Spleen (tissue), 7 donors: ENCODE results near the gene TCTN2.

Experiments used
- CTCF ChIP-seq, 11 experiments: fragments of 200-600 bp in 7 of 11; fragments of 450-650 bp in 4 of 11; sonication (generic) in 4 of 11; IDR thresholded peaks in 8 of 11; conservative IDR thresholded peaks in 3 of 11; 1 replicate in 7 of 11; 2 replicates in 4 of 11; pipeline versions ENCODE4 v1.4.0 to v1.8.0; 2016 to 2021; ENCODE audit warnings: antibody characterized with exemption in 11 of 11, inconsistent platforms in 4 of 11, mild to moderate bottlenecking in 1 of 11
- POLR2AphosphoS5 ChIP-seq, 3 donors: sonication (generic); formaldehyde crosslinking; IDR thresholded peaks; one replicate each; pipeline ENCODE4 v1.5.1; 2017; ENCODE audit warnings: antibody characterized with exemption in 3 of 3
- donor health status: DM: no; HTN: no; CAD: no; lungs with moderate emphysema.
- donor health status: DM: no; HTN: no; CAD: no.
- donor health status: DM: no; HTN: no; CAD: no.

GRCh38 chr12:123686636-123687190, 15.8 kb downstream of the TCTN2 start:
- TF ChIP-seq CTCF (IDR thresholded peaks at IDR 0.05 in 8 of 11, conservative IDR thresholded peaks at IDR 0.05 in 3 of 11) = no peak
- no peak for TF ChIP-seq POLR2AphosphoS5 (IDR thresholded peaks at IDR 0.05)
